HG03520 (cell line): ENCODE results near the gene POTEB.
"Not testable (repeated sequence)": the region's sequence is repeated elsewhere in the genome, so short reads cannot be mapped to it uniquely, and the experiment has no call there.

Experiments
- ATAC-seq: cut with Tn5 transposase; IDR thresholded peaks from one replicate; pipeline ENCODE4 v1.9.1; 2021; ENCODE audit warnings: mild to moderate bottlenecking, moderate library complexity; ENCODE audit not compliant: unreplicated experiment

The POTEB gene

GRCh38 chr15:21877635-21878034 lies at the start of gene POTEB:
Gene POTEB, minus strand, starts transcription at chr15:21877735. Its CDS starts 489 bp downstream, at chr15:21877246.
- ATAC-seq: not testable (repeated sequence)

GRCh38 chr15:21890955-21891354 lies 13.4 kb upstream of the POTEB start:
- not testable (repeated sequence) for ATAC-seq

- not testable (repeated sequence) for ATAC-seq
These were observed 12.0 kb upstream of the POTEB start for GRCh38 chr15:21889542-21889941.

- not testable (repeated sequence) for ATAC-seq
These were observed 38.7 kb downstream of the POTEB start for GRCh38 chr15:21838831-21839230.
